ENCODE measurements around the gene DOCK4.

Gene DOCK4

DNA sequence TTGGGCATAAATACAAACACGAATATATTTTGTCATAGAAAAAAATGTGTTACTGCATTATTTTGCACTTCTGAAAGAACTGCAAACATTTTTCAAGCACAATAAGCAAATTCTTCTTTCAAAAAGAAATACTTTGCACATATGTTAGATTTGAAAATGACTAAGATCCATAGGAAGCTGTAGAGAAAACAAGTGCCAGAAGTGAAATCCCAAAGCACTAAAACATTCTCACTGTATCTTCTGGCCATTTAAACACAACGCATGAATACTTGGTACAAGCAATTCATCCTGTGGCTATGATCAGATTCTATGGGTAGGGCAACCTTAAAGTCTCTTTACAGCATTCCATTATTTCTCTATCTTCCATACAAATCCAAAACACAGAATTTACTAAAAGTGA is 418.5 kb downstream of the DOCK4 start:
- DNase-seq (ENCODE audit: extremely low spot score): no peak
- POLR2A ChIA-PET: no interaction called here
- TF ChIP-seq PKNOX1 (IDR thresholded peaks at IDR 0.05) (no peak), L3MBTL2 (conservative IDR thresholded peaks at IDR 0.05) (no peak), SUZ12 (IDR thresholded peaks at IDR 0.05) (no peak), NFRKB (IDR thresholded peaks at IDR 0.05) (no peak), HDGF (IDR thresholded peaks at IDR 0.05; ENCODE audit: borderline replicate concordance) (no peak), LEF1 (IDR thresholded peaks at IDR 0.05; ENCODE audit: borderline replicate concordance) (no peak), FOXM1 (IDR thresholded peaks at IDR 0.05; ENCODE audit: borderline replicate concordance) (no peak), FOXK2 (IDR thresholded peaks at IDR 0.05) (no peak)
- CTCF ChIA-PET: no interaction called here

DNA sequence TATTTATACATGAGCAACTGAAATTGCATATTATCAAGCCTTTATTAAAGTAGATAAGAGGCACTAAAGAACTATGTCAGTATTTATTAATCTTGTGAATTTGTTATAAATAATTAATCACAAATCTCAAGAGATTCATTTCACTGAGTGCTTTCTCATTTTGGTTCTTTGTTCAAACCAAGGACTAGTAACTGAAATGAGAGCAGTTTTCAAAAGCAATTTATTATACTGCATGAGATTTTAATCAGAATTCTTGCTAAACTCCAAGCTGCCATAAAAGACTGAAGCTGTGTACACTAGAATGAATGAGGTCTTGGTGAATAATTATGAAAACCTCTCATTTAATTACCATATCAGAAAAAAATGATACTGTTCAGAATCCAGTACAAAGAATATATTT is 419.1 kb downstream of the DOCK4 start:
- TF ChIP-seq BHLHE40 (IDR thresholded peaks at IDR 0.05; ENCODE audit: borderline replicate concordance) (no peak), CTBP1 (IDR thresholded peaks at IDR 0.05; ENCODE audit: borderline replicate concordance) (no peak), LEF1 (IDR thresholded peaks at IDR 0.05; ENCODE audit: borderline replicate concordance) (no peak), SUZ12 (IDR thresholded peaks at IDR 0.05) (no peak), NFRKB (IDR thresholded peaks at IDR 0.05) (no peak), ELF4 (IDR thresholded peaks at IDR 0.05) (no peak), FOXK2 (IDR thresholded peaks at IDR 0.05) (no peak), SP1 (IDR thresholded peaks at IDR 0.05) (no peak), ZNF384 (IDR thresholded peaks at IDR 0.05) (no peak), PKNOX1 (IDR thresholded peaks at IDR 0.05) (no peak), FOXA1 (IDR thresholded peaks at IDR 0.05) (no peak), L3MBTL2 (conservative IDR thresholded peaks at IDR 0.05) (no peak), HDGF (IDR thresholded peaks at IDR 0.05; ENCODE audit: borderline replicate concordance) (no peak), ARNT (IDR thresholded peaks at IDR 0.05) (no peak), TARDBP (IDR thresholded peaks at IDR 0.05) (no peak)
- ChIA-PET POLR2A (no interaction called here), CTCF (no interaction called here)
- DNase-seq (ENCODE audit: extremely low spot score): no peak

DNA sequence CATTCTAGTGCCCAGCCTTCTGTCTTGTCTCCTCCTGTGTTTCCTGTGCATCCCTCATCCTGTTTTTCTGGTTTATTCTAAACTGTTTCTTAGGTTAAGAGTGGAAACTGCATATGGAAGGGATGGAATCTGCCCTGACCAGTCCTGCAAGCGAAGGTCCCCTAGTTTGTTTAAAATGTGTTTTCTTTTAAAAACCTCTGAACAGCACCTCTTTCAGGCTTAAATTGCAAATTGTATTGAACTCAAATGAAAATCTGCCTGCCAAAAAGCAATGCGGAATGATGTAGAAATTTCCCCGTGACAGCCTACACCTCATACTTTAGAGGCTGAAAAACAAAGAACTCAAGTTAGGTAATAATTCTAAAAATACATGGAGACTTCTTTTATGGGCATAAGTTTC is 421.1 kb downstream of the DOCK4 start:
- no peak for DNase-seq (ENCODE audit: extremely low spot score)
- TF ChIP-seq L3MBTL2 (conservative IDR thresholded peaks at IDR 0.05) (no peak), CTBP1 (IDR thresholded peaks at IDR 0.05; ENCODE audit: borderline replicate concordance) (no peak), ARNT (IDR thresholded peaks at IDR 0.05) (no peak), SUZ12 (IDR thresholded peaks at IDR 0.05) (no peak)
- POLR2A ChIA-PET: no interaction called here
- CTCF ChIA-PET: no interaction called here

DNA sequence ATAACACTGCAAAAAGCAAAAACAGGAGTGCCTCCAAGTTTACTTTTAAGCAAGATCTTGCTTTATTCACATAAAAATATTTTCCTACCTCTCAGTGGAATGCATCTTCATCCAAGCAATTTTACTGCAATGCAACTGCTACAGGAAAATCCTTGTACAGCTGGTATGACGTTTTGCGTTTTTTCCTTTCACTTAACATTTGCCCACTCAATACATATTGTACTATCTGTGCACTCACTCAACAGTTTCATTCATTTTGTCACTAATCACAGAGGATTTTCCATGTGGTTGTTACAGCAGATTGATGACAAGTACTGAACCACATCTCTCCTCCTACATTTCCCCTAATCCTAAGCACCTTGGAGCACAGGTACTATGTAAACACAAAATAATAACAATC is 421.9 kb downstream of the DOCK4 start:
- TF ChIP-seq PKNOX1 (IDR thresholded peaks at IDR 0.05): no peak
- no peak for TF ChIP-seq BHLHE40 (IDR thresholded peaks at IDR 0.05; ENCODE audit: borderline replicate concordance)
- no peak for TF ChIP-seq SP1 (IDR thresholded peaks at IDR 0.05)
- TF ChIP-seq ZNF384 (IDR thresholded peaks at IDR 0.05): no peak
- no peak for TF ChIP-seq ELF4 (IDR thresholded peaks at IDR 0.05)
- TF ChIP-seq SUZ12 (IDR thresholded peaks at IDR 0.05): no peak
- TF ChIP-seq NFRKB (IDR thresholded peaks at IDR 0.05): no peak
- no peak for TF ChIP-seq FOXM1 (IDR thresholded peaks at IDR 0.05; ENCODE audit: borderline replicate concordance)
- no peak for TF ChIP-seq CTBP1 (IDR thresholded peaks at IDR 0.05; ENCODE audit: borderline replicate concordance)
- no peak for TF ChIP-seq ARNT (IDR thresholded peaks at IDR 0.05)
- no peak for DNase-seq (ENCODE audit: extremely low spot score)
- POLR2A ChIA-PET: no interaction called here
- CTCF ChIA-PET: no interaction called here

DNA sequence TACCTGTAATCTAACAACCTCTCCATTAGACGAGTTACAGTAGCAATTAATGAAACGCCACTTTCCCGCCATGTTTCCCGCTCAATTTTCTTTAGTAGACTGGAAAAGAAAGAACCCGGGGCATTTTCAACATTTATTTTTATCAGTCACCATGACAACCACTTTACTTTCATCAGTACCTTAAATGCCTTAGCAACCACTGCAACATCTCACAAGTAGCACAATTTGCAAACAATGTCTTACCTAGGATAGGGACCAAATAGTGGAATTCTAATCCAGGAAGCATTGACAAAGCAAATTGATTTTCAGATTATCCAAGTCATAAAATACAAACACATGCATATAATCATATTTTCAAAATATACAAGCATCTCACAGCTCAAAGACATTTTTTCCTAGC is 422.3 kb downstream of the DOCK4 start:
- POLR2A ChIA-PET: no interaction called here
- CTCF ChIA-PET: no interaction called here
- TF ChIP-seq BHLHE40 (IDR thresholded peaks at IDR 0.05; ENCODE audit: borderline replicate concordance) (no peak), ARNT (IDR thresholded peaks at IDR 0.05) (no peak), FOXM1 (IDR thresholded peaks at IDR 0.05; ENCODE audit: borderline replicate concordance) (no peak)
- no peak for DNase-seq (ENCODE audit: extremely low spot score)

DNA sequence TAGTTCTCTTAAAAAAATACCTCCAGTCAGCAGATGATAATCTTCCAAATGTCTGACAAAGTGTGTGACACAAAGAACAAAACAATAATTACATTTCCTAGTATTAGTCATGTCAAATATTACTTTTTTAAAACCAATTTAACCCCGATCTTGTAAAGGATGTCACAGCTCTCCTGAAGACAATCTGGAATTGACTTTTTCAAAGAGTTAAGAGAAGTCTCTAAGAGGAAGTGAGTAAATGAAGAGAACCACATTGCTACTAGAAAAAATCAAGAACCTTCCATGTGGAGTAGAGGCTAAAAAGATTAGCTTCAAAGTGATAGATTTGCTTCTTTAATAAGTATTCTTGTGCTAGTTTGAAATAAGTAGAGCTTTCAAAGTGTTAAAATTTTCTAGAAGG is 425.7 kb downstream of the DOCK4 start:
- DNase-seq (ENCODE audit: extremely low spot score): no peak
- ChIA-PET CTCF (no interaction called here), POLR2A (no interaction called here)
- no peak for TF ChIP-seq ARNT (IDR thresholded peaks at IDR 0.05)
- no peak for TF ChIP-seq FOXM1 (IDR thresholded peaks at IDR 0.05; ENCODE audit: borderline replicate concordance)
- no peak for TF ChIP-seq NFRKB (IDR thresholded peaks at IDR 0.05)
- TF ChIP-seq CTBP1 (IDR thresholded peaks at IDR 0.05; ENCODE audit: borderline replicate concordance): no peak
- TF ChIP-seq FOXA1 (IDR thresholded peaks at IDR 0.05): no peak
- no peak for TF ChIP-seq SP1 (IDR thresholded peaks at IDR 0.05)
- TF ChIP-seq BHLHE40 (IDR thresholded peaks at IDR 0.05; ENCODE audit: borderline replicate concordance): no peak
- TF ChIP-seq FOXK2 (IDR thresholded peaks at IDR 0.05): no peak
- no peak for TF ChIP-seq PKNOX1 (IDR thresholded peaks at IDR 0.05)
- no peak for TF ChIP-seq LEF1 (IDR thresholded peaks at IDR 0.05; ENCODE audit: borderline replicate concordance)
- no peak for TF ChIP-seq TARDBP (IDR thresholded peaks at IDR 0.05)
- no peak for TF ChIP-seq HDGF (IDR thresholded peaks at IDR 0.05; ENCODE audit: borderline replicate concordance)
- no peak for TF ChIP-seq ELF4 (IDR thresholded peaks at IDR 0.05)
- TF ChIP-seq SUZ12 (IDR thresholded peaks at IDR 0.05): no peak
- TF ChIP-seq ZNF384 (IDR thresholded peaks at IDR 0.05): no peak
- TF ChIP-seq L3MBTL2 (conservative IDR thresholded peaks at IDR 0.05): no peak
